Measurements from ENCODE around the gene EPB41L3. TPM values are rescaled to one million over a fixed set of nuclear protein-coding genes. Genes with fewer than 3 reads are reported as not detected.
"Not testable (repeated sequence)": the region's sequence is repeated elsewhere in the genome, so short reads cannot be mapped to it uniquely, and the experiment has no call there.

Gene EPB41L3
- total RNA-seq, 2 experiments from 2014 or later = not detected

DNA sequence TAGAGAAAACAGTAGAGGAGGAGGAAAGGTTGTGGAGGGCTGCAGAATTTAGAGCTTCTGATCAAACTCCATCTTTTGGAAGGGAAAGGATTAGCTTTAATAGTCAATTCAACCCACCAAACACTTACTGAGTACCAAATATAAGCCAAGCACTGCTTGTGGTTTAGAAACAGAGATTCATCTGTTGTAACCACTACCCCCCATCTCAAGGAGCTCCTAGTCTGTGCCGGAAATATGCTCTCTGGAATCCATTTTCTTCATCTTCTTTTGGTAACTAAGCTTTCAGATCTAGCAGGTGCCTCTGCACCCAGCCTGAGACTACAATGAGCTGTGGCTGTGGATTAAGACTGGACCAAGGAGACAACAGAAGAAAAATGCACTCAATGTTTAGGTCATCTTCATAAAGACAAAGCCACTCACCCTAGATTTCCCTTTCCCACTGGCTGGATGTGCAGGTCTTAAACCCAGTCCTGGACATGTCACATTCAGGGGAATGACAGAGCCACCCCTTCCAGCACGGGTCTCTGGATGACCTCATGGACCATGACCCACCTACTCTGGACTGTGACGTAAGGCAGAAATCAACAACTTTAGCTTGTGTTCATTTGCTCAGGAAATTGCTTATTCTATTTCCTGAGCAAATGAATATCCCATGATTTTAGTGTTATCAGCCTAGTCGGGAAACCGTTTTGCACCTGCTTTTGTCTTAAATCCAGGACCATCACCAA is 52.9 kb downstream of the EPB41L3 start:
- ChIA-PET POLR2A (interaction anchor here (0.6 to 1.1 kb wide), 2 partner anchors 78 to 147 kb away, joined by 3 read pairs; no protein-coding TSS in a partner anchor), CTCF (ENCODE audit: unreplicated experiment) (no interaction called here)
- H3K79me2 ChIP-seq (ENCODE audit: insufficient read depth, low read depth, low read length) = no peaks in the 10 kb centered on the region
- no peaks in the 10 kb centered on the region for H3K9me2 ChIP-seq (ENCODE audit: insufficient read depth, low read length)
- DNase-seq (ENCODE audit: low spot score) = no peak
- no peak overlapping the region for H2AFZ ChIP-seq (ENCODE audit: low read length)
- intact Hi-C loops (cut with micrococcal nuclease; ENCODE audit: unreplicated experiment) = loop anchor here (10.0 kb wide), 1 partner anchor 146 kb away; no protein-coding TSS in a partner anchor
- H3K36me3 ChIP-seq (ENCODE audit: insufficient read depth, low read length) = no peaks in the 10 kb centered on the region
- H3K27ac ChIP-seq (ENCODE audit: low read depth, low read length, poor library complexity, severe bottlenecking) = no peak overlapping the region
- no peaks in the 10 kb centered on the region for H4K20me1 ChIP-seq (ENCODE audit: insufficient read depth, low read length)
- no TSS peak for BruUV-seq (replicated peaks)
- no peaks in the 10 kb centered on the region for H3K9me3 ChIP-seq (ENCODE audit: low read length)
- no peak overlapping the region for H3K4me3 ChIP-seq (ENCODE audit: low read depth, low read length, poor library complexity, severe bottlenecking)
- H3K4me1 ChIP-seq (ENCODE audit: insufficient read depth, low read length, poor library complexity, severe bottlenecking) = no peaks in the 10 kb centered on the region
- TF ChIP-seq, protein P1, sequence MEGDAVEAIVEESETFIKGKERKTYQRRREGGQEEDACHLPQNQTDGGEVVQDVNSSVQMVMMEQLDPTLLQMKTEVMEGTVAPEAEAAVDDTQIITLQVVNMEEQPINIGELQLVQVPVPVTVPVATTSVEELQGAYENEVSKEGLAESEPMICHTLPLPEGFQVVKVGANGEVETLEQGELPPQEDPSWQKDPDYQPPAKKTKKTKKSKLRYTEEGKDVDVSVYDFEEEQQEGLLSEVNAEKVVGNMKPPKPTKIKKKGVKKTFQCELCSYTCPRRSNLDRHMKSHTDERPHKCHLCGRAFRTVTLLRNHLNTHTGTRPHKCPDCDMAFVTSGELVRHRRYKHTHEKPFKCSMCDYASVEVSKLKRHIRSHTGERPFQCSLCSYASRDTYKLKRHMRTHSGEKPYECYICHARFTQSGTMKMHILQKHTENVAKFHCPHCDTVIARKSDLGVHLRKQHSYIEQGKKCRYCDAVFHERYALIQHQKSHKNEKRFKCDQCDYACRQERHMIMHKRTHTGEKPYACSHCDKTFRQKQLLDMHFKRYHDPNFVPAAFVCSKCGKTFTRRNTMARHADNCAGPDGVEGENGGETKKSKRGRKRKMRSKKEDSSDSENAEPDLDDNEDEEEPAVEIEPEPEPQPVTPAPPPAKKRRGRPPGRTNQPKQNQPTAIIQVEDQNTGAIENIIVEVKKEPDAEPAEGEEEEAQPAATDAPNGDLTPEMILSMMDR (conservative IDR thresholded peaks at IDR 0.05; ENCODE audit: low read length) = no peak
- no peak for TF ChIP-seq EZH2phosphoT487 (IDR thresholded peaks at IDR 0.05; ENCODE audit: borderline replicate concordance, low read depth, low read length)
- H3K4me2 ChIP-seq (ENCODE audit: low read length) = no peak overlapping the region

DNA sequence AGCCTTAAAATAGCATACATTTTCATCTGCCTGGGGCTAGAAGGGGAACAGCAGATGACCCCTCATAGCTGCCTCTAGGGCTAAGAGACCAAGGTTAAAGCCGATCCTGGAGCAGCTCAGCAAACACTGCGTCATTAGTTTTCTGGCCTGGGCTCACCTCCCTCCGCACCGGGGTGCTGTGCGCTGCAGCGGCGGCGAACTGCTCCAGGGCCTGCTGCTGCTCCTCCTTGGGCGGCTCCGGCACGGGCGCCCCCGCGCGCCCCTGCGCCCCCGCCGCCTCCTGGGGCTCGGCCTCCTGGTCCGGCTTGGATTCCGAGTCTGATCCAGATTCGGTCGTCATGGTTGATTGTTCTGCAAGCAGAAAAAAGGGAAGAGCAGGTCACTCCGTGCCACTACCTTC is 55.0 kb downstream of the EPB41L3 start:
- no peaks in the 10 kb centered on the region for H4K20me1 ChIP-seq (ENCODE audit: insufficient read depth, low read length)
- TF ChIP-seq, protein P1 (conservative IDR thresholded peaks at IDR 0.05; ENCODE audit: low read length) = no peak
- no peak for TF ChIP-seq EZH2phosphoT487 (IDR thresholded peaks at IDR 0.05; ENCODE audit: borderline replicate concordance, low read depth, low read length)
- intact Hi-C loops (cut with micrococcal nuclease; ENCODE audit: unreplicated experiment) = no loop called here
- ChIA-PET POLR2A (interaction anchor here (0.5 kb wide), 1 partner anchor 16 kb away, joined by 3 read pairs; no protein-coding TSS in a partner anchor), CTCF (ENCODE audit: unreplicated experiment) (no interaction called here)
- no peaks in the 10 kb centered on the region for H3K4me1 ChIP-seq (ENCODE audit: insufficient read depth, low read length, poor library complexity, severe bottlenecking)
- no peak overlapping the region for H3K4me3 ChIP-seq (ENCODE audit: low read depth, low read length, poor library complexity, severe bottlenecking)
- no peak for DNase-seq (ENCODE audit: low spot score)
- no TSS peak for BruUV-seq (replicated peaks)
- H3K79me2 ChIP-seq (ENCODE audit: insufficient read depth, low read depth, low read length) = no peaks in the 10 kb centered on the region
- no peaks in the 10 kb centered on the region for H3K9me3 ChIP-seq (ENCODE audit: low read length)
- H2AFZ ChIP-seq (ENCODE audit: low read length) = no peak overlapping the region
- H3K27ac ChIP-seq (ENCODE audit: low read depth, low read length, poor library complexity, severe bottlenecking) = no peak overlapping the region
- H3K9me2 ChIP-seq (ENCODE audit: insufficient read depth, low read length) = no peaks in the 10 kb centered on the region
- no peaks in the 10 kb centered on the region for H3K36me3 ChIP-seq (ENCODE audit: insufficient read depth, low read length)
- H3K4me2 ChIP-seq (ENCODE audit: low read length) = no peak overlapping the region

DNA sequence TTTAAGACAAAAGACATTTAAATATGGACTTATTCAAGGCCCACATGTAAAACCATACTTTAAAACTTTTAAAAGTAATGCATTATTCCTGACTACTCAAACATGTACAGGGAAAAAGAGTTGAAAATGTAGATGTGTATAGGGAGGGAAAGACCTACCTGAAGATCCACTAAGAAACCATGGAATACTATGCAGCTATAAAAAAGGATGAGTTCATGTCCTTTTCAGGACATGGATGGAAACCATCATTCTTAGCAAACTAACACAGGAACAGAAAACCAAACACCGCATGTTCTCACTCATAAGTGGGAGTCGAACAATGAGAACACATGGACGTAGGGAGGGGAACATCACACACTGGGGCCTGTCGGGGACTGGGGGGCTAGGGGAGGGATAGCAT is 55.8 kb downstream of the EPB41L3 start:
- BruUV-seq (replicated peaks); intact Hi-C loops (cut with micrococcal nuclease; ENCODE audit: unreplicated experiment); H3K27ac ChIP-seq (ENCODE audit: low read depth, low read length, poor library complexity, severe bottlenecking); H4K20me1 ChIP-seq (ENCODE audit: insufficient read depth, low read length); H3K79me2 ChIP-seq (ENCODE audit: insufficient read depth, low read depth, low read length); H3K9me3 ChIP-seq (ENCODE audit: low read length); H3K4me3 ChIP-seq (ENCODE audit: low read depth, low read length, poor library complexity, severe bottlenecking); H3K9me2 ChIP-seq (ENCODE audit: insufficient read depth, low read length); H3K36me3 ChIP-seq (ENCODE audit: insufficient read depth, low read length); H3K4me2 ChIP-seq (ENCODE audit: low read length); DNase-seq (ENCODE audit: low spot score); H2AFZ ChIP-seq (ENCODE audit: low read length); CTCF ChIA-PET (ENCODE audit: unreplicated experiment); H3K4me1 ChIP-seq (ENCODE audit: insufficient read depth, low read length, poor library complexity, severe bottlenecking): not testable (repeated sequence)
- POLR2A ChIA-PET = interaction anchor here (0.6 kb wide), 1 partner anchor 987 kb away, joined by 3 read pairs; no protein-coding TSS in a partner anchor

All from OCI-LY7 (cell line).